HG03045 (cell line): ENCODE measurements around the gene RGS8.

Experiments
- ATAC-seq: cut with Tn5 transposase; IDR thresholded peaks from one replicate; pipeline ENCODE4 v1.9.1; 2021; ENCODE audit warnings: mild to moderate bottlenecking, moderate library complexity; ENCODE audit not compliant: unreplicated experiment

RGS8 gene

DNA sequence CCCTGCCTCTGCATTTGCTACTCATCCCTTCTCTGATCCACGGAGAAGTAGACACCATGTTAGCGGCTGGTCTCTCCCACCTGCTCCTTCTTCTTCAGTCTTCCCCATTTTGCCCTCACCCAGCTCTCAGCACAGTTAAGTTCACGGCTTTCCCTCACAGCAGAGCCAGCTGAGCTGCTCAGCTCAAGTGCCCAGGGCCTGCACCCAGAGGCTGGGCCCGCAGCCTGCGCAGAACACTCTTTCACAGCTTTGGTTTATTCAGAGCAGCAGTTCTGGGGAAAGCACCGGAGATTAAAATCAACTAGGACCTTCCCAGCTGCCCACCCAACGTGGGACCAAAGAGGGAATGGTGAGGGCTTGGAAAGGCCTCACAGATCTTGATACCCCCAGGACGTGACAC is 41.9 kb downstream of the RGS8 start:
- ATAC-seq = no peak

DNA sequence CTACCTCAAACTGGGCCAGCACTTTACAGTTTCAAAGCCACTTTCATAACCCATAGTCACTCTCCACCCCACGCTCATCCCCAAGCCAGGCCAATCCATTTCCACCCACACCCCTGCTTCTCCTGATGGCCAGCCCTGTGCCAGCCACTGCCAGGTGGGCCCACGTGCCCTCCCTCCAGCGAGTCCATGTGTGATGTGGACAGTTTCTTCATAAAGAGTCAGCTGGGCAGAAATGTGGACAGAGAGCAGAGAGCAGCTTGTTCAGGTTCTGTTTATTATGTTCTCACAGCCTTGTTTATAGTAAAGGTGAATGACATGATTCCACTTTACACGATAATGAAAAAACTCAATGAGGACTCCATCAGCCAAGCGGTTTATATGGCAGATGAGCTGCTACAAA is 42.8 kb downstream of the RGS8 start:
- ATAC-seq = no peak

DNA sequence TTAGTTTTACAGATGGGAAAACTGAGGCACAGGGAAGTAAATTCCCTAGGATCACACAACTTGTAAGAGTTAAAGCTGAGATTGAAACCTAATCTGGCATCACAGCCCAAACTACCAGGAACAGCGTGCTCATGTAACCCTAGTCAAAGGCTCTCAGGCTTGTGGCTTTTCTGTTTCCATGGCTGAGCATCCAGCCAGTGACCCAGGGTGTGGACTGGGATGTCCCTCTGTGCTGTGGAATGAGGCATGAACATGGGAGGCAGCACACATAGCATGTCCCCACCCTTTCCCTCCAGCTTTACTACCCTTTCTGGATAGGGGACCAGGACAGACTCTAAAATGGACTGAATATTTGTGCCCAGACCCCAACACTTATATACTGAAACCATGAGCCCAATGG is 45.1 kb downstream of the RGS8 start:
- no peak for ATAC-seq

DNA sequence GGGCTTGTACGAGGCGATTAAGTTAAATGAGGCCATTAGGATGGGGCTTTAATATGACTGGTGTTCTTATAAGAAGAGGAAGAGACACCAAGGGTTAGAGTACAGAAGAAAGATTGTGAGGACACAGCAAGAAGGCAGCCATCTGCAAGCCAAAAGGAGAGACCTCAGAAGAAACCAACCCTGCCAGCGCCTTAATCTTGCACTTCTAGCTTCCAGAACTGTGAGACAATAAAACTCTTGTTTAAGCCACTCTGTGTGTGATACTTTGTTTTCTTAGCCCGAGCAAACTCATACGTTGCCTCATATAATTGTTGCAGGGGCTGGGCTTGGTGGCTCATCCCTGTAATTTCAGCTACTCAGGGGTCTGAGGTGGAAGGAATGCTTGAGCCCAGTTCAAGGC is 46.6 kb downstream of the RGS8 start:
- no peak for ATAC-seq

DNA sequence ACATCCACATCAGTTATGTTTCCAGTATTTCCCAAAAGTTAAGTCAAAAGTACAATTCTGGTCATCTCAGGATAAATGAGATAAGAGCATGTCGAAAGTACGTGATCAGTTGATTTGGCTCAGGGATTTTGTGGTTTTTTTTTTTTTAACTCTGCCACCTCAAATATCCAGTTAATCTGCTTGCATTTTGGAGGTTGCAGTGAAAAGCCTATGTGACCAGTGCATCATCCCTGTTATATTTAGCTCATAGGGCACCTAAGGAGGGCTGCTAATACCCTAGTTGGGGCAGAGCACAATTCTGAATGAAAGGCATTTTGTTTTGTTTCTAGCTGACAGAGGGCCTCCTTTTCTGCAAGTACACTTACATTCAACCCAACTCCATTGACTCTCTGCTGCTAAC is 48.5 kb downstream of the RGS8 start:
- no peak for ATAC-seq
